HG03457 (cell line): ENCODE measurements around the gene MIER3.
"Not testable (repeated sequence)": the region's sequence is repeated elsewhere in the genome, so short reads cannot be mapped to it uniquely, and the experiment has no call there.

Source experiments
- ATAC-seq: cut with Tn5 transposase; IDR thresholded peaks from one replicate; pipeline ENCODE4 v1.9.1; 2021; ENCODE audit warnings: moderate number of reproducible peaks; ENCODE audit not compliant: unreplicated experiment

The MIER3 gene

DNA sequence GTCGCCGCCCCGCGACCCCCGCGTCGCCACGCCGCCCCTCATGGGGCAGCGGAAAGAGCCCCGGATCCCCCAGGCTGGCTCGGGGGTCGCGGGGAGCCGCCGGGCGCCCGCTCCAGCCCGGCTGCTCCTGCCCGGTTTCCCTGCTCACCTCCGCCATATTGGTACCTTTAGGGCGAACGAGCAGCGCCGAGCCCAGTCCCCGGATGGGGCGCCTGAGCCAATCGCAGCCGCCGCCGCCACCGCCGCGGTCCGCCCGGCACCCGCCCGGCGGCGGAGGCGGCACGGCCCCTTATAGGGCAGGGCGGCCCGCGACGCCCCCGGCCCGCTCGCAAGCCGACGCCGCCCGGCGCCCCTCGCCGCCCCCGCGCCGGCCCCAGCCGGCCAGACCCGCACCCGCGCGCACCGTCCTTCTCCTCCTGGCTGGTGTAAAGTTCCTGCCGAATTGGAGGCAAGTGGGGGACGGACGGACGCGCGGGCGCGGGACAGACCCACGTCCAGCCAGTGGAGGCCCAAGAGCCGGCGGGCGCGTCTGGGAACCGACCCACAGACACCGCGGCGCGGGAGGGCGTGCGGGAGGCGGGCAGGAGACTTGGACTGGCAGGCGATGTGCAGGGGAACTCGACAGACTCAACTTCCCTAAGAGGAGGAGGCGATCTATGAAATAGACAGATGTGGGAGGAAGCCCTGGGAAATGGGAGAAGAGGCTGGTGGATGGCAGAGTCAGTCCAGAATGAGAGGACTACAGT, at the start of gene MIER3:
TSS of gene MIER3 (minus strand) at position 178 of the 746 bp plus-strand sequence. CDS start at position 157, 21 bp downstream.
- peak; percentile 87 for ATAC-seq

GRCh38 chr5:56995596-56995995, 43.7 kb upstream of the MIER3 start:
- ATAC-seq, result no peak

- ATAC-seq, result no peak
Observed at GRCh38 chr5:56993241-56993640, 41.3 kb upstream of the MIER3 start.

- no peak for ATAC-seq
Observed at GRCh38 chr5:56989676-56990075, 37.8 kb upstream of the MIER3 start.

GRCh38 chr5:56988490-56988889, 36.6 kb upstream of the MIER3 start:
- ATAC-seq, result no peak

- ATAC-seq, result no peak
Observed at GRCh38 chr5:56987171-56987570, 35.2 kb upstream of the MIER3 start.

DNA sequence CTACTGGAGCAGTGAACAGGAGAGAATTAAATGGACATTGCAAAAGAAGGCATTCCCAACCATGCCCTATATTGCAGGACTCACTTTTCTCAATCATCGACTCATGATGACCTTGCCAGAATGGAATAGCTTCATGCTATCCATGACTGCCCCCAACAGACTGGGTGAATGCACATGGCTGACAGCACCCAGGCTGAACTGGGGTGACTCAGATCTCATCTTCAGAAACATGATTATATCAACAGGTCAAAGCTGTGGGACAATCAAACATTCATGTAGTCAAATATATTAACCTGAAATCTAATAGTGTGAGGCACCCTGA, 34.7 kb upstream of the MIER3 start:
- peak; percentile 48 for ATAC-seq

DNA sequence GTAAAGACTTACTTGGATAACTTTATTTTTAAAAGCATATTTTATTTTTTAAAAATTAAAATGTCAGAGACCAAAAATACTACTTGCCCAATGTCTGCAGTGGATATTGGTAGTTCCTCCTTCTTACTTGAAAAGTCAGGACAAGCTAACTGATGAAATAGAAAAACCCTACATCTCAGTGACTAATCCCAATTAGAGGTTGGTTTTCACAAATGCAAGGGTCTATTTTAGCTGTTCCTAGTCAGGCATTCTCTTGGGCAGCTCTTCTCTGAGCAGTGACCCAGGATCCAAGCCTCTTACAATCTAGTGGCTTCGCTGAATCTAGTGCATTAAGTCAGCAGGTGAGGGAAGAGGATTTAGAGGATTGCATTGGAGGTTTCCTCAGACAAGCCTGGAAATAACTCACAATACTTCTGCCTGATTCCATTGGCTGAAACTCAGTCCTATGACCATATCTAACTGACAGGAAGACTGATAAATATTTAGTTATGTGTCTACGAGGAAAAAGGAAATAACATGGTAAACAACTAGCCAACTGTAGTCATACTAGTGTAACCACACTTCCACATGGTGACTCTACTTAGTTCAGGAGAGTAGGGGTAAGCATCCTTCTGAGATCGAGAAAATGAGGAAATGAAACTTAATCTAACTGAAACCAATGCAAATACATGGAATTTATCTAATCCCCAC, 34.2 kb upstream of the MIER3 start:
- peak; percentile 45 for ATAC-seq

GRCh38 chr5:56984445-56984844, 32.5 kb upstream of the MIER3 start:
- ATAC-seq, result no peak

GRCh38 chr5:56983593-56984361, 31.9 kb upstream of the MIER3 start:
- no peak for ATAC-seq

DNA sequence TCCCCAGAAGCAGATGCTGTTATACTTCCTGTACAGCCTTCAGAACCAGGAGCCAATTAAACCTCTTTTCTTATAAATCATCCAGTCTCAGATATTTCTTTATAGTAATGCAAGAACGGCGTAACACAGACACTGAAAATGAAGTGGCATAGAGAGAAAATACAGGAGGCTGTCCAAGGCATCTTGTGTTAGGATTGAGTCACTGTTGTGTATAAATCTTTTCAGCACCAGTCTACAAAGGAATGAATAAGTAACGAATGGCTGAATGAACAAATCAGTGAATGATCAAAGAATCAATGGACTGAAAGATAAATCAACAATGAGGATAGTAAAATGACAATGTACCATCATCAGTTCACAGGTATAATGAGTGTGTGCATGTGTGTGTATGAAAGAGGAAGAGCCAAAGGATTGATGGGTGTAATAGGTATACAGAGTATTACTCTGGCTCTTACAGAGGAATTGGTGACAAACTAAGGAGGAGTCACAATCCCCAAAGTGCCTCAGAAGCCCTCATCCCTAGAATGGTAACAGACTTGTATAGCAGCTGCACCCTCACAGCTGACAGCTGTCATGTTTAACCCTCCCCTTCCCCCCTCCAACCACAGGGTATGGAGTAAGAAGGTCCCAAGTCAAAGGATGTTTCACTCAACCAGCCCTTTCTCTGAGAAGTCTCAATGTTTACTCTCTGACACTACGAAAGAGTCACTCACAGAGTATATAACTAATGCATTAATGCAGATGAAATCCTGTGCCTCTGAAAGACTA, 29.8 kb upstream of the MIER3 start:
- no peak for ATAC-seq

DNA sequence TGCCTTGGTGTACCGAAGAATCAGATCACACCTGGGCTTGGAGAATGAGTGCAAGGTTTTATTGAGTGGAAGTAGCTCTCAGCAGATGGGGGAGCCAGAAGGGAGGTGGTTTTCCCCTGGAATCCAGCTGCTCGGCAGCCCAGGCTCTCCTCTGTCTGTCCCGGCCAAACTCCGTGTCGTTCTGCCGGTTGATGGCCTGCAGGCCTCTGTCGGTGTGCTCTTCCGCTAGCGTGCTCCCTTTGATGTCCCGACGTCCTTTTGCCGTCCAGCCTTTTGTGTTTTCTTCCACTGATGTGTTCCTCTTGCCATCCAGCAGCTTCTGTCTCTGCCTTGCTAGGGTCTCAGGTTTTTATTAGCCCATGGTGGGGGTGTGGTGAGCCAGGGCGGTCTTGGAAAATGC, 28.0 kb upstream of the MIER3 start:
- no peak for ATAC-seq

DNA sequence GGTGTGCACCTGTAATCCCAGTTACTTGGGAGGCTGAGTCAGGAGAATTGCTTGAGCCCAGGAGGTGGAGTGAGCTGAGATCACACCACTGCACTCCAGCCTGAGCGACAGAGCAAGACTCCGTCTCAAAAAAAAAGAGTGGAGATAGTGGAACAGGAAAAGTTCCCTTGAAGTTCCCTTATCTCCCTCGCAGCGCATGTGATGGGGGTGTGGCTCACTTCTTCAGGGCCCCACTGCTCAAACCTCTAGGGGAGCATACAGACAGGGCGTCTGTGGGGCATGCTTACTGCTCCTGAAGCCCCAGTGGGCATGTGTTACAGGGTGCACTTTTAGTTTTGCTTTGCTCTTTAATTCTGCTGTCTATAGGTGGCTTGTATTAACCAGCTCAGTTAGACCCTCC, 27.6 kb upstream of the MIER3 start:
- not testable (repeated sequence) for ATAC-seq

DNA sequence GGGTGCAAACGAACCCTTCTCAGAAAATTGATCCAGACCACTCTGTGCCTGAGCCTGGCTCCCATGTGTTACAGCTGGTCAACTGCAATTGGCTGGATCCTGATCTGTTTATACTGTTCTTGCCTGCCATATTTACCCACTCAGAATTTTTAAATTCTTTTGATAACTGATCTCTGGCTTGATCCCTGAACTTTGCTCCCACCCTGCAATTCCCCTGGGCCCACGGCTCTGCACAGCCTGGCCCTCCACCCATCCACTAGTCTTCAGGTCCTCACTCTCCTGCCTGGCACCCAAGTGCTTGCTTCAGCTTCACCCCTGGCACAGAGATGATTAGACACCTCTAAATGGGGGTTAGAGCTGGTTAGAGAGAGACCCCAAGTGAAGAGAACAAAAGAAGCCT, 25.9 kb upstream of the MIER3 start:
- ATAC-seq, result no peak

GRCh38 chr5:56977021-56977420, 25.1 kb upstream of the MIER3 start:
- no peak for ATAC-seq

DNA sequence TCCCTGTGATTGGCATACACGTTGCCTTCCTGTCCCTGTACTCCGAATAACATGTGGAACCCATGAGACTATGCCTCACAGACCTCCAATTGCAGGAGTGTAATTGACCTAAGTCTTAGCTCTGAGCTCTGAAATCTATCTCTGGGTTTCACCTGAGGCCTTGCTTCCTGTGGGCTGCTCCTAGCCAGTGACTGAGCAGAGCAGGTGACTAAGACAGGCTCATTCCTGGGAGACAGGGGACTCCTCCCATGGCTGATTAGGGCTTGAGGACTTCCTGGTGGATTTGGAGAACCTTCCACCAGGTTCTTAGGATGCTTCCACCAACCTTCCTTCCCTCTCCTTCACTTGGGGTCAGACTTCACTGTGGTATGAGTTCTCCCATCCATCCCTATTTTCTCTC, 22.3 kb upstream of the MIER3 start:
- no peak for ATAC-seq

DNA sequence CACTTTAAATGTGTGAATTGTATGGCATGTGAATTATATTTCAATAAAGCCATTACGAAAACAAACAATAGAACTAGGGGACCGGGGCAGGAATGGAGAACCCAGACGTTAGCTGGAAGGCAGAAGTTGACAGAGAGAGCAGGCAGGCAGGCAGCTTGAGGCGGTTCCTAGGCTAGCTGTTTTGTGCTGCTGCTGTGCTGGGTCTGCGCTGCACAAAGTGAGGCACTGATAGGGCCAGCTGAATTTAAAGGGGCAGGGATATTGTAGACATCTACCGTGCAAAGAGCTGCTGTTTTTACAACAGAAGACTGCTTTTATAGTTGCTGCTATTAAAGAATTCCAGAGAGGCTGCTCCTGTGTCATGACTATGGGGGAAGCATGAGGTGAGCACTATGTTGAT, 21.6 kb upstream of the MIER3 start:
- no peak for ATAC-seq

GRCh38 chr5:56971275-56971674, 19.4 kb upstream of the MIER3 start:
- no peak for ATAC-seq

GRCh38 chr5:56964173-56964572, 12.2 kb upstream of the MIER3 start:
- ATAC-seq, result no peak

DNA sequence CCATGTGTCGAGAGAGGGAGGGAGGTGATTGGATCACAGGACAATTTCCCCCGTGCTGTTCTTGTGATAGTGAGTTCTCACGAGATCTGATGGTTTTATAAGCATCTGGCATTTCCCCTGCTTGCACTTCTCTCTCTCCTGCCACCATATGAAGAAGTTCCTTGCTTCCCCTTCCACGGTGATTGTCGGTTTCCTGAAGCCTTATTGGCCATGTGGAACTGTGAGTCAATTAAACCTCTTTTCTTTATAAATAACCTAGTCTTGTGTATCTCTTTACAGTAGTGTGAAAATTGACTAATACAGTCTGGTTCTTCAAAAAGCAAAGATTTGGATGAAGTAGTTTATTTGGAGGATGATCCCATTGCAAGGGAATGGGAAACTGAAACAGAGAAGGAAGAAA, 11.3 kb upstream of the MIER3 start:
- ATAC-seq, result no peak

DNA sequence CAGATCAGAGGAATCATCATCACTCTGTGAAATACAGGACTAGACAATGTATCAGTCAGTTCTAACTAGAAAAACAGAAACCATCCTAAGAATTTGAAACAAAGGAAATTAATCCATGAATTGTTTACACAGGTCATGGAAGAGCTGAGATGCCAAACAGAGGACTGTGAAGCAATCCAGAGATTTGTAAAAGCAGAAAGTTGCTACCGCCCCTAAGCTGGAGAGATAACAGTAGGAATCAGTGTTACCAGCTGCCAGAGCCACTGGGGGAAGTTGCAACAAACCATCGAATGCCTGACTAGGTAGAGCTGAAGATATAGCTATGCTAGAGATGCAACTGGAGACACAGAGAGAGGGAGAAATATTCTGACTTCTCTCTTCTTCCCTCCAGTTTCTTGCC, 10.4 kb upstream of the MIER3 start:
- no peak for ATAC-seq
